GM12874 (cell line): Measurements from ENCODE around the gene OSBPL5.

Experiments used
- TF ChIP-seq, protein P1 (sequence below): IDR thresholded peaks from 2 replicates; pipeline ENCODE4 v1.5.1; 2011; ENCODE audit warnings: low read depth, mild to moderate bottlenecking, control low read depth, low read length, moderate library complexity; ENCODE audit not compliant: insufficient read depth

OSBPL5 gene

DNA sequence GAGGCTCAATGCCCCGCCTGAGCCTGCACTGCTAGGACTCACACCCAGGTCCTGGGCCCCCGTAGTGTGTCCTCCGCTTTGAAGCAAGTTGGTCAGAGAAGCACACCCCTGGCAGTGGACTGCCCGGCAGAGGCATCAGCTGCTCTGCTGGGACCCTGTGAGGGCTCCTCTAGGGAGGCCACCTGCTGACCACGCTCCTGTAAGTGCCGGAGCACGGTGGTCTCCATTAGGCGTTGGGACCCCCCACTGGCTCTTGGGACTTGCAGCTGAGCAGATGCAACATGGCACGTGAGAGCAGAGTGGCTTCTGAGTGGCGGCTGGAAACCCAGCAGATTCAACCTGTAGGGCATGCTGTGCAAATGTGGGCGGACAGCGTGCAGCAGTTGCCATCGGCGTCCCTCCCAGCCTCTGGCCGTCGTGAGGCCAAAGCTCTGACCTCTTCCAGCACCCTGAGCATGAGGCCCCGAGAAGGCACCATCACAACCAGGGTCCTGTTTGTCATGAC is 36.6 kb upstream of the OSBPL5 start:
- TF ChIP-seq, protein P1, sequence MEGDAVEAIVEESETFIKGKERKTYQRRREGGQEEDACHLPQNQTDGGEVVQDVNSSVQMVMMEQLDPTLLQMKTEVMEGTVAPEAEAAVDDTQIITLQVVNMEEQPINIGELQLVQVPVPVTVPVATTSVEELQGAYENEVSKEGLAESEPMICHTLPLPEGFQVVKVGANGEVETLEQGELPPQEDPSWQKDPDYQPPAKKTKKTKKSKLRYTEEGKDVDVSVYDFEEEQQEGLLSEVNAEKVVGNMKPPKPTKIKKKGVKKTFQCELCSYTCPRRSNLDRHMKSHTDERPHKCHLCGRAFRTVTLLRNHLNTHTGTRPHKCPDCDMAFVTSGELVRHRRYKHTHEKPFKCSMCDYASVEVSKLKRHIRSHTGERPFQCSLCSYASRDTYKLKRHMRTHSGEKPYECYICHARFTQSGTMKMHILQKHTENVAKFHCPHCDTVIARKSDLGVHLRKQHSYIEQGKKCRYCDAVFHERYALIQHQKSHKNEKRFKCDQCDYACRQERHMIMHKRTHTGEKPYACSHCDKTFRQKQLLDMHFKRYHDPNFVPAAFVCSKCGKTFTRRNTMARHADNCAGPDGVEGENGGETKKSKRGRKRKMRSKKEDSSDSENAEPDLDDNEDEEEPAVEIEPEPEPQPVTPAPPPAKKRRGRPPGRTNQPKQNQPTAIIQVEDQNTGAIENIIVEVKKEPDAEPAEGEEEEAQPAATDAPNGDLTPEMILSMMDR, result no peak

DNA sequence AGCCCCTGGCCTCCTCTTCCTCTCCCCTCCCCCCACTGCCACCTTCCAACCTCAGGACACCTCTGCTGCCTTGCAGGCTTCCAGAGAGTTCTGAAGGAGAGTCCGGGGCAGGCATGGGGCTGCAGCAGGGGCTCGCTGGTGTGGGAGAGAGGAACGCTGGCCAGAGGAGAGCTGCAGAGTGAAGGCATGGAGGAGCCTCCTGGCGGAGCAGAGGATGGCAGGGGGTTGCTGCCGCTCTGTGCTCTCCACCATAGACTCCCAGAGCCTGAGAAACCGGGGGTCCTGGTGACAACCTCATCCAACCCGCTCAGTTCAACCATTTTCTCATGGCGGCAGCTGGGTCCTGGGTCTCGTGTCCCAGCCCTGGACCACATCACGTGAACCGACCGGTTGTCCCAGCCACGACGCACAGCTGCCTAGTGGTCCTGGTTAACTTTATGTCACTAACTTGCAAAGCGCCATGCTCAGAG is 36.0 kb upstream of the OSBPL5 start:
- TF ChIP-seq, protein P1, result no peak

DNA sequence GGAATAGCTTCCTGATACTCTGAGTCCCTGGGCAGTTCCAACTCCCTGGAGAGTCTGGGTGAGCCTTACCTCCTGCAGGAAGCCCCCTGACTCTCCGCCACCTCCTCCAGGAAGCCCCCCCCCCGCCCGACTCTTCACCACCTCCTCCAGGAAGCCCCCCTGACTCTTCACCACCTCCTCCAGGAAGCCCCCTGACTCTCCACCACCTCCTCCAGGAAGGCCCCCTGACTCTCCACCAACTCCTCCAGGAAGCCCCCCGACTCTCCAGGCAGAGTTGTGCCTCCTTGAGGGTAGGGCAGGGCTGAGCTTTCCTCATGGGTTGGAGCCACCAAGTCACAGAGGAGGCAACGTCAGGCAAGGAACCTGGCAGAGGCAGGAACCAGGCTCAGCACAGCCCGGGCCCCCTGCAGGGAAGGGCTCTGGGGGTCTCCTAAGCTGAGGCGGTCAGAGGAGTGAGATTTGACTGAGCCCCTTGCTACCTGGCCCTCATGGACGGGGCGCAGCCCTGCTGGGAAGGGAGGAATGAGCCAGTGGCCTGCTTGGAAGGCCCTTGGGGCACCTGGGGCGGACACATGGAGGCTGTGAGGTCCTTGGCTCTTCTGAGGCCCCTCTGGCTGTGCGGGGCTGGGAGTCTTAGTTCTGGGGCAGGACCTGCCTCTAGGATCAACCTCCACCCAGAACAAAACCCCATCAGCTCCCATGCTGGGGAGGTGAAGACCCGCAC is 35.4 kb upstream of the OSBPL5 start:
- TF ChIP-seq, protein P1, result no peak

DNA sequence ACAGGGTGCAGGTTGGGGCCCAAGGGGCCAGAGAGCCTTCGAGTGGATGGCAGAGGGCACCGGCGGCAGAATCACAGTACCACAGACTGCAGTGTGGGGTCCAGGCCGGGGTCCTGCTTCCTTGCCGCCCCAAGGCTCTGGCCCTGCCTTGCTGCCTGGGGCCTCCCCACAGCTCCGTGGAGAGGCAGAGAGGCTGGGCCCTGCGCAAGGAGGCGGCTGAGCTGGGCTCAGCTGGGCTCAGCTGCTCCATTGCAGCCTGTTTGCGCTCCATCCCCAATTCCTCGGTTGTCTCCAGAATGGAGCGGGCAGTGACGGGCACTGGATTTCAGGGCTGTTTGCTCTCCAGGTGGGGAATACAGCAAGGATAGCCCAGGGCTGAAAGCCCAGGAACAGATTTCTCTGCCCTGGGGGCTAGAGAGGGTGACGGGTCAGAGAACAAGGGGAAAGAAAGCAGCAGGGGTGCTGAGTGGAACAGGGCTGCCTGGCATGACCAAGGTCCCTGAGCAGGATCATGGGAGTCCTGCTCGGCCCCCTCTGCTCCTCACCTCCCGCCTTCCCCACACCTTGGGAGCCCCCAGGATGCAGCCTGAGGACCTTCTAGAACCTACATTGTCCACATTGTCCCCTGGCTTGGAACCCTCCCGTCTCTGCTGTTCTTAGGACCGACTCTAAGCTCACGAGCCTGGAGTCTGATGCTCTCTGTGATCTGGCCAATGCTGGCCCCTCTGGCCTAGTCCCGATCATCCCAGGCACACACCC is 34.6 kb upstream of the OSBPL5 start:
- TF ChIP-seq, protein P1, result no peak

DNA sequence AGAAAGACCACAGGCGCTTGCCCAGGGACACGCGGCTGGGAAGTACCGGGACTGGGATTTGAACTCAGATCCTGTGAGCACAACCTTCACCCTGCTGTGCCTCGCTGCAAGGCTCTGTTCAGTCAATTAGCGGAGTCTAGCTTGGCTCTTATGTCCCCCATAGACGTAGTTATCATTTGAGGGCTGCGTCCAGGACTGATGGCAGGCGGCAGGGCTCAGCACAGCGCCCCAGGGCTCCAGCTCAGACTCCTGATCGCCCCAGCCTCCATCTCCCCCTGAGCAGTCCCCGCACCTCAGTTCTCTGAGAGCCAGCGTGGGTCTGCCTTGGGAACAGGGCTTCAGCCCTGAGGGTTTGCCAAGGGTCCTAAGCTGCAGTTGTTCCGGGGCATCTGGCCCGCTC is 33.7 kb upstream of the OSBPL5 start:
- TF ChIP-seq, protein P1, result no peak

DNA sequence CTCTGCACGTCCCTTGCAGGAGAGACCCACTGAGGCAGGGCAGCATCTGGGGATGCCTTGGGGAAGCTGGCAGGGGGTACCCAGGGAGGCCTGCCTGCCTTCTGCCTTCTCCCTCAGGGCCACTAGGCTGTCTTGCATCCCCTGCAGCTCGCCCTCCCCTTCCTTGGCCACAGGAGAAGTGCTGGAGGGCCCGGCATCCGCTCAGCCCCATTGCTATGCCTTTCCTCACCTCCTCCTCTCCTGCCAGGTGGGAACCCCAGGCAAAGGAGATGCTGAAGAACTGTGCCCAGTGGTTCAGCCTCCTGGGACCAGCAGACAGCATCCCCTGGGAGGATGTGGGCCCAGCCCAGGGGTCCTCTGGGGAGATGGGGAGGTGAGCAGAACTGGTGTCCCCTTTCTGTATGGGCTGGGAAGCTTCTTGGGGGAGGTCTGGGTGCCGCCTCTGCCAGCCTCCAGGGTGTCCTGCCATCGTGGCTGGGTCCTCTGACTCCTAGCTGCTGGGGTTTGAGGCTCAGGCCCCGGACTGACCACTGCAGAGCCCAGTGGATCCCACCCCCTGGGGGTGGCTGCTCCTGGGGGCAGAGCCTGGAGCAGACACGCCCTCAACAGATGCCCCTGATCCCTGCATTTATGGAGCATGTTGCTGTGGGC is 32.9 kb upstream of the OSBPL5 start:
- TF ChIP-seq, protein P1, result no peak
